Natural killer cell (primary cell): ENCODE data around the gene ZNF511. TPM values are rescaled to one million over a fixed set of nuclear protein-coding genes. Genes with fewer than 3 reads are reported as not detected.

ENCODE experiments used
- ATAC-seq, 3 donors: fragments of 150-1000 bp in 2 of 3; fragments of 200-7000 bp in 1 of 3; cut with Tn5 transposase; 1 replicate in 1 of 3; 2 replicates in 2 of 3; pipeline ENCODE4 v1.10.0; 2021; ENCODE audit warnings: mild to moderate bottlenecking in 2 of 3, moderate library complexity in 2 of 3
- DNase-seq, 2 donors: peaks; one replicate each; pipeline versions ENCODE4 v3.0.0 to v3.0.0-alpha.2; 2013 to 2021; ENCODE audit warnings: mixed read lengths in 1 of 2
- H3K27ac ChIP-seq: one replicate; pipeline ENCODE4 v1.5.1; 2013; ENCODE audit warnings: mild to moderate bottlenecking, low read length
- H3K27me3 ChIP-seq: one replicate; pipeline ENCODE4 v1.6.1; 2013; ENCODE audit warnings: low read length; ENCODE audit not compliant: control insufficient read depth, insufficient read depth
- H3K36me3 ChIP-seq: one replicate; pipeline ENCODE4 v1.6.1; 2013; ENCODE audit warnings: low read length; ENCODE audit not compliant: control insufficient read depth, insufficient read depth
- H3K4me1 ChIP-seq: one replicate; pipeline ENCODE4 v1.6.1; 2013; ENCODE audit warnings: low read length; ENCODE audit not compliant: control insufficient read depth, insufficient read depth
- H3K4me3 ChIP-seq: one replicate; pipeline ENCODE4 v1.5.1; 2013; ENCODE audit warnings: low read length
- H3K9me3 ChIP-seq: one replicate; pipeline ENCODE4 v1.6.1; 2013; ENCODE audit warnings: low read length; ENCODE audit not compliant: control insufficient read depth, insufficient read depth
- H3K27ac Mint-ChIP-seq, 2 donors: one replicate each; pipeline ENCODE4 v1.8.0; 2022; ENCODE audit warnings: mild to moderate bottlenecking in 2 of 2, mixed read lengths in 2 of 2, moderate library complexity in 1 of 2
- H3K27me3 Mint-ChIP-seq, 2 donors: one replicate each; pipeline ENCODE4 v1.8.0; 2022; ENCODE audit warnings: low read depth in 2 of 2, mixed read lengths in 2 of 2
- H3K36me3 Mint-ChIP-seq: one replicate; pipeline ENCODE4 v1.8.0; 2022; ENCODE audit warnings: mixed read lengths
- H3K4me1 Mint-ChIP-seq, 2 donors: one replicate each; pipeline ENCODE4 v1.8.0; 2022; ENCODE audit warnings: mixed read lengths in 2 of 2
- H3K4me3 Mint-ChIP-seq: one replicate; pipeline ENCODE4 v1.8.0; 2022; ENCODE audit warnings: mild to moderate bottlenecking, moderate library complexity, mixed read lengths
- H3K9me3 Mint-ChIP-seq, 2 donors: one replicate each; pipeline ENCODE4 v1.8.0; 2022; ENCODE audit warnings: mixed read lengths in 2 of 2
- WGBS: methylation state at CpG from one replicate; pipeline ENCODE4 v1.1.7; 2013; ENCODE audit warnings: missing lambda C conversion rate; ENCODE audit not compliant: insufficient coverage; 5-methylcytosine and 5-hydroxymethylcytosine counted together
- intact Hi-C: fragments of 100-400 bp; cut with micrococcal nuclease; formaldehyde crosslinking; loops from one replicate; pipeline ENCODE4 v1.14.2; 2022
- total RNA-seq, 4 donors: library from RNA; stranded (reverse); fragments of 120-200 nt in 1 of 4; gene quantifications; one replicate each; pipeline versions ENCODE4 v1.2.3 to v1.2.4, GENCODE V29; 2013 to 2022
- TF ChIP-seq, protein P1 (sequence below): fragments of 200-600 bp; IDR thresholded peaks from one replicate; pipeline ENCODE4 v1.8.0; 2022; ENCODE audit warnings: antibody characterized with exemption

Gene ZNF511
- total RNA-seq, 3 donors from 2014 or later (not counting 1 experiment from before 2014, with no cell fraction given): 28.1 to 39.0 (median 32.4) TPM

DNA sequence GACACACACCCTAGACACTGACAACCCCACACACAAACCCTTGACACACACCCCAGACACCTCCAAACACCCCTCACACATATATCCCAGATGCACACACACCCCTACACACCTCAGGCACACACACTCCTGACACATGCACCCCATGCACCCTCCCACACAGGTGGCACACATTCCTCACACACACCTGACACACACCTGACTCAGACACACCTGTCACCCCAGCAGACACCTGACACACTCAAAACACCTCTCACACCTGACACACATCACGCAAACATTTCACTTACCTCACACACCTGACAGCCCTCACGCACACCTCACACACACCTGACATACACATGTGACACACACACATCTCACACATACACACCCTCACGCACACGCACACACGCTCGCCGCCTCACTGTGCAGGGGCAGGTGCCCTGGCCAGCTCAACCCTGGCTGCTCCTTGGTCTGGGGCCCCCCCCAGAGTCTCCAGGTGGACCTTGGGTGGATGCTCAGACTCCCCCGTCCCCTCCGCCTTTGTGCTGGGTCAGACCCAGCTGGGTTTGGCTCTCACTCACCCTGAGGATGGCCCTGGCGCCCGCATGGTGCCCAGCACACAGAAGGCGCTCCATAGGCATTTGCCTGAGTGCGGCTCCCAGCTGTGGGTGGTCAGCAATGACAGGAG, 31.1 kb downstream of the ZNF511 start:
- H3K9me3 Mint-ChIP-seq: no peaks in the 10 kb centered on the region
- no peaks in the 10 kb centered on the region for H3K36me3 Mint-ChIP-seq
- H3K4me3 ChIP-seq: no peak overlapping the region
- TF ChIP-seq, protein P1, sequence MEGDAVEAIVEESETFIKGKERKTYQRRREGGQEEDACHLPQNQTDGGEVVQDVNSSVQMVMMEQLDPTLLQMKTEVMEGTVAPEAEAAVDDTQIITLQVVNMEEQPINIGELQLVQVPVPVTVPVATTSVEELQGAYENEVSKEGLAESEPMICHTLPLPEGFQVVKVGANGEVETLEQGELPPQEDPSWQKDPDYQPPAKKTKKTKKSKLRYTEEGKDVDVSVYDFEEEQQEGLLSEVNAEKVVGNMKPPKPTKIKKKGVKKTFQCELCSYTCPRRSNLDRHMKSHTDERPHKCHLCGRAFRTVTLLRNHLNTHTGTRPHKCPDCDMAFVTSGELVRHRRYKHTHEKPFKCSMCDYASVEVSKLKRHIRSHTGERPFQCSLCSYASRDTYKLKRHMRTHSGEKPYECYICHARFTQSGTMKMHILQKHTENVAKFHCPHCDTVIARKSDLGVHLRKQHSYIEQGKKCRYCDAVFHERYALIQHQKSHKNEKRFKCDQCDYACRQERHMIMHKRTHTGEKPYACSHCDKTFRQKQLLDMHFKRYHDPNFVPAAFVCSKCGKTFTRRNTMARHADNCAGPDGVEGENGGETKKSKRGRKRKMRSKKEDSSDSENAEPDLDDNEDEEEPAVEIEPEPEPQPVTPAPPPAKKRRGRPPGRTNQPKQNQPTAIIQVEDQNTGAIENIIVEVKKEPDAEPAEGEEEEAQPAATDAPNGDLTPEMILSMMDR: no peak
- H3K4me3 Mint-ChIP-seq: no peak overlapping the region
- WGBS: 94% methylated on average over 13 of the region's 13 CpGs
- H3K27me3 Mint-ChIP-seq: peaks cover 16 to 18% of the 10 kb centered on the region in 2 donors
- H3K27ac Mint-ChIP-seq: no peak overlapping the region
- H3K9me3 ChIP-seq: no peaks in the 10 kb centered on the region
- peaks cover 34% of the 10 kb centered on the region for H3K4me1 ChIP-seq
- H3K4me1 Mint-ChIP-seq: peaks cover 0 to 3% of the 10 kb centered on the region in 2 donors
- DNase-seq (no peak), ATAC-seq (no peak)
- H3K27ac ChIP-seq: no peak overlapping the region
- no peaks in the 10 kb centered on the region for H3K36me3 ChIP-seq
- intact Hi-C loops: no loop called here
- H3K27me3 ChIP-seq: peaks cover 19% of the 10 kb centered on the region

GRCh38 chr10:133341983-133342382, 33.3 kb downstream of the ZNF511 start:
- Histone ChIP-seq H3K27ac (no peak overlapping the region), H3K4me3 (no peak overlapping the region), H3K4me1 (peaks cover 13% of the 10 kb centered on the region), H3K36me3 (no peaks in the 10 kb centered on the region), H3K27me3 (peaks cover 18% of the 10 kb centered on the region), H3K9me3 (no peaks in the 10 kb centered on the region)
- TF ChIP-seq, protein P1: no peak
- no peaks in the 10 kb centered on the region for H3K9me3 Mint-ChIP-seq
- H3K27ac Mint-ChIP-seq: no peak overlapping the region
- H3K27me3 Mint-ChIP-seq: peaks cover 24 to 29% of the 10 kb centered on the region in 2 donors
- no peak overlapping the region for H3K4me3 Mint-ChIP-seq
- intact Hi-C loops: no loop called here
- no peaks in the 10 kb centered on the region for H3K36me3 Mint-ChIP-seq
- DNase-seq (no peak), ATAC-seq (no peak)
- 90% methylated on average over 4 of the region's 4 CpGs for WGBS
- no peaks in the 10 kb centered on the region for H3K4me1 Mint-ChIP-seq

GRCh38 chr10:133342942-133343341, 34.2 kb downstream of the ZNF511 start:
- H3K27me3 ChIP-seq: peaks cover 13% of the 10 kb centered on the region
- Mint-ChIP-seq H3K9me3 (no peaks in the 10 kb centered on the region), H3K27ac (no peak overlapping the region), H3K4me3 (no peak overlapping the region), H3K27me3 (peaks cover 24 to 29% of the 10 kb centered on the region in 2 donors), H3K36me3 (no peaks in the 10 kb centered on the region), H3K4me1 (no peaks in the 10 kb centered on the region)
- H3K27ac ChIP-seq: no peak overlapping the region
- no peak for DNase-seq
- H3K9me3 ChIP-seq: no peaks in the 10 kb centered on the region
- TF ChIP-seq, protein P1: no peak
- 79% methylated on average over 7 of the region's 8 CpGs for WGBS
- intact Hi-C loops: no loop called here
- H3K36me3 ChIP-seq: no peaks in the 10 kb centered on the region
- ATAC-seq: no peak
- H3K4me1 ChIP-seq: peaks cover 3% of the 10 kb centered on the region
- H3K4me3 ChIP-seq: no peak overlapping the region

GRCh38 chr10:133343558-133343957, 34.8 kb downstream of the ZNF511 start:
- Mint-ChIP-seq H3K27ac (no peak overlapping the region), H3K4me1 (no peaks in the 10 kb centered on the region), H3K9me3 (no peaks in the 10 kb centered on the region), H3K27me3 (peaks cover 24 to 29% of the 10 kb centered on the region in 2 donors), H3K4me3 (no peak overlapping the region), H3K36me3 (no peaks in the 10 kb centered on the region)
- Histone ChIP-seq H3K4me1 (no peaks in the 10 kb centered on the region), H3K27me3 (peaks cover 13% of the 10 kb centered on the region), H3K9me3 (no peaks in the 10 kb centered on the region), H3K36me3 (no peaks in the 10 kb centered on the region), H3K4me3 (no peak overlapping the region), H3K27ac (no peak overlapping the region)
- ATAC-seq (no peak), DNase-seq (no peak)
- intact Hi-C loops: no loop called here
- TF ChIP-seq, protein P1: no peak
- WGBS: 61% methylated on average over 9 of the region's 9 CpGs
